NOMO-1 (cell line): Measurements from ENCODE around the gene EPHA6.

ENCODE experiments used
- DNase-seq, 2 experiments: peaks; one replicate each; lab custom pipeline; 2025; ENCODE audit not compliant: unreplicated experiment in 2 of 2; lab: John Stamatoyannopoulos, UW

EPHA6 gene

DNA sequence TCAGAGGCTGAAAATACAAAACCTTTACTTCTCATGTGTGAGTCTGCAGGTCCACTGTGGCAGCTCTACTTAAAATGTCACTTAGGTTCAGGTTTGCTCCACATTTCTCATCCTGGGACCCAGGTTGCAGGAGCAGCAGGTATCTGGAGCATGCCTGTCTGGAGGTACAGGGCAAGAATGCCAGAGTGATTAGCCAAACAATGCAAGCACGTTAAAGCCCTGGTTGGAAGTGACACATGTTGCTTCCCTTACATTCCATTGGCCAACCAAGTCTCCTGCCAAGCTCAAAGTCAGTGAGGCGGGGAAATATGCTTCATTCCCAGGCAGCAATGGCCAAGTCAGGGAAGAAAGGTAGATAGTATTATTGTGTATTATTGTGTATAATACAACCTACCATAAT lies 873.3 kb downstream of the EPHA6 start:
- DNase-seq, result no peak

DNA sequence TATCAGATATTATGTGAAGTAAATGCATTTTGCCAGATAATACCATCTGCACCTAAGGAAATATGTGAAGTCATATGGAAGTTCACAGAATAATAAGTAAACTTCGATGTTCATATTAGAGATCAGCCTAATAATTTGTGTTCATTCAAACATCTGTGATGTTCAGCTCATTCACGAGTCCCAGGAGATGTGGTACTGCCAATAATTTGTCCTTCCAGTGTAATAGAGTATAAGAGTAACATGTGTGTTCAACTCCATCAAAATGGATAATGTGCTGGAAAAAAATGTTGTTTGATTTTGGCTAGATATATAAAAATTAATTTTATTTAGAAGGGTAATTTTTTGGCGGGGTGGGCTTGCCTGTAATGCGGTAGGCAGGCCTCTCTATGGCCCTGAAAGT lies 874.7 kb downstream of the EPHA6 start:
- no peak for DNase-seq

DNA sequence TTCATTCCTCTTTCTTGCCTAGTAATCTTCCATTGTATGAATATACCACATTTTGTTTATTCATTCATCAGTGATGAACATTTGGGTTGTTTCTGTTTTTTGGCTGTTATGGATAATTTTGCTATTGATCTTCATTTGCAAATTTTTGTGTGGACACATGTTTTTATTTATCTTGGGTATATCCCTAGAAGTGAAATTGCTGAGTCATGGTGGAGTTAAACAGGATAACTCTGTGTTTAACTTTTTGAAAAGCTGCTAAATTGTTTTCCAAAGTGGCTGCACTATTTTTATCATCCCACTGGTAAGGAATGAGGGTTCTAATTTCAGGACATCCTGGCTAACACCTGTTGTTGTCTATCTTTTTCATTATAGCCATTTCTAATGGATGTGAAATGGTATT lies 875.6 kb downstream of the EPHA6 start:
- DNase-seq, result no peak

DNA sequence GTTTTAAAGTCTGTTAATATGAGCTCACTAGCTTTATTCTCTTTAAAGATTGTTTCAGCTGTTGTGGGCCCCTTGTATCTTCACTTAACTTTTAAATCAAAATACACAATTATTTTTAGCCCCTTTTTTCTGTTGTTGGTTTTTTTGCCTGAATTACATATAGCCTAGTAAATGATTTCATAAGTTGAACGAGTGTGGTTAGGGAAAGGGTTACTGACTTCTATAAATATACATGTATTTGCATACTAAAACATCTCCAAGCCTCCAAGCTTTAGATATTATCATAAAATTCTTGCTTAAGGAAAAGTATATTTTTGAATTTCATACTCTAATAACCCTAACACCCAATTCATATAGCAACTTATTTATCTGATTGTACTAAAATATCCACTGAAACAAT lies 877.0 kb downstream of the EPHA6 start:
- DNase-seq, result no peak

DNA sequence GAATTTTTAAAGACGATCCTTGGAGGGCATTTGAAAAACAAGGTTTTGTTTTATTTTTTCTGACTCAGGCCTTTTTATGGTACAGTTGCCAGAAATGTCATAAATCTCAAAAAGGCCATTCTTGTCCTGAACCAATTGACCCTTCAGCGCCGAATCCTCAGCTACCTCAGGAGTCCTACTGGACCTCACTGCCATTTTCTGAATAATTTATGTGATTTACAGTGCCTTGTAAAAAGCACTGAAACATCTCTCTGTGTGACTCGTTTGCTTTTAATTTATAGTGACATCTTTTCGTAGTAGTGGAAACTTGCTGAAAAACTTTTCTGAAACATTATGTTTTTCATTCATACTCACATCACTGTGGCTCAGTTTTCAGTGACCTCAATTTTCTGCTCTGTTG lies 878.0 kb downstream of the EPHA6 start:
- DNase-seq, result no peak

DNA sequence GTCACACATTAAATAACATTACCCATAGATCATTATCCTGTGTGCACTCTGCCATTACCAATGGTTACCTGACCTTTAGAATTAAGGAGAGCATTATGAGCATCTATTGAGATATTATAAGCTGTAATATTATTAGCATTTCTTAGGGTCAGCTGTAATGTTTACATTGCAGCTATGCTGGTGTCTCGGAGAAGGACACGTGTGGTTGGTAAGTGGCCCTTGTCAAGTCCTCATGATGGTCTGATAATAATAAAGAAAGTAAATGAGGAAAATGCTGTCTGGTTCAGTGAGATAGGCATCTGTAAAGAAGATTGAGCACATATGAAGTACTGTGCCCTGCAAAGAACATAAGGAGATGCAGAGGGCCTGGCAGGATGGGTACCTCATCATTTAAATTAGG lies 878.4 kb downstream of the EPHA6 start:
- no peak for DNase-seq

DNA sequence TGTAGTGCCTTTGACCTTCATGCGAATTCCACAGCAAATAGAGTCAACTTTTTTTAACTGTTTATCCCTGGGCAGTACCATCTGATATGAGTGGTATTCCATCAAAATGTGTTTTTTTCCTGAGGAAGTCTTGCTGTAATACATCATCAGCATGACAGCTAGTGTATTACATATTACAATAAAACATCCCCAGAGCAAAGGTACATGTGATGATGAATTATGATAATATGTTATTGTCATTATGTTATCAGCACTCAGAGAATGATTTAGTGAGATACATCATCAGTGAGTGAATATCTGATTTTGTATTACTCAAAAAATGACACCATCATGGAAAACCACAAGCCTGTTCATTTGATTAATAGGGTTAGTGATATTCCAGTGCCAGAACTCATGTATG lies 880.5 kb downstream of the EPHA6 start:
- DNase-seq, result no peak

DNA sequence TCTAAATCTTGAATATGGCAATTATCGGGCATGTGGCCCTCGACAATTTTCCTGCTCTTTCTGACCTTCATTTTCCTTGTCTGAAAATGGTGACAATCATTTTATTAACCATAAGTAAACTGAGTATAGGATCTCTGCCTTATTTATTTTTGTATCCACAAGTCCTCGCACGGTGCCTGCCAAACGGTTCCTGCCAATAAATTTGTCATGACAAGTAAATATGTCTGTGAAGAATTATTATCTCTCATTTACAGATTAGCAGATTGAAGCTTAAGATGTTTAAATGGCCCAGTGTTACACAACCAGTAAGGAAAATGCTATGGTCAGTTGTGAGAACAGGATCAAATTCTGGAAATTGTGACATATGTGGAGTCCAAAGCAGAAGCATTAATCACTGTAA lies 884.3 kb downstream of the EPHA6 start:
- no peak for DNase-seq

DNA sequence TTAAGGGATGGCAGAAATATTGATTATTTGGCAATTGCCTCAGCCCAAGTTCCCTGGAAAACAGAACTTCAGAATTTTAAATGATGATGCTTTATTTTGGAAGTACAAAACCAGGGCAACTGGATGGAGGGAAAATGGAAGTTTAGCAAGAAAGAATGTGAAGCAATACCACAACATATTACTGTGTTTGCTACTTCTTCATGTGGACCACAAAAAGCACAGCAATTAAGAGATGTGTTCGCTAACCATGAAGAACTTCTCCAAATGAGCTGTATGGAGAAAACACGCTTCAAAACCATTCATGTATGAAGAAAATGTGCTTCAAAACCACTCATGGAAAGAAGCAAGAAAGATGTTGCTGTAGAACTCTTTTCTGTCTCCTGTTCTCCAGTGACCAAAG lies 885.5 kb downstream of the EPHA6 start:
- no peak for DNase-seq

DNA sequence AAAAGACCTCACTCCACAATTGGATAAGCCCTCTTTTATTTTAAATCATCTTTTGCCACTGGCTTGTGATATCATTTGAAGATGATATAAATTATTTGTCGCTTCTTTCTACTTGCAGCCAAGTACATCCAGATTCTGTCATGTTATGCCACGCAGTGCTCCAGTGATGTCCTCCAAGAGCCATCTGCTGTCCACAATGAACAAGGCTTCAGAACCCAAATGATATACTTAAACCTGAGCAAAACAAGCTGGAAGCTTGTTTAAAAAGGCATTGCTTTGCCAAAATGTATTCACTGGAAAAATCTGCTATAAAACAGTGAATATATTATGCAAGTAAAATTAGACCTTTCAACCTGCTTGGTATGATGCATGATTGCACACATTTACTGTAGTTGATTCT lies 891.4 kb downstream of the EPHA6 start:
- no peak for DNase-seq

DNA sequence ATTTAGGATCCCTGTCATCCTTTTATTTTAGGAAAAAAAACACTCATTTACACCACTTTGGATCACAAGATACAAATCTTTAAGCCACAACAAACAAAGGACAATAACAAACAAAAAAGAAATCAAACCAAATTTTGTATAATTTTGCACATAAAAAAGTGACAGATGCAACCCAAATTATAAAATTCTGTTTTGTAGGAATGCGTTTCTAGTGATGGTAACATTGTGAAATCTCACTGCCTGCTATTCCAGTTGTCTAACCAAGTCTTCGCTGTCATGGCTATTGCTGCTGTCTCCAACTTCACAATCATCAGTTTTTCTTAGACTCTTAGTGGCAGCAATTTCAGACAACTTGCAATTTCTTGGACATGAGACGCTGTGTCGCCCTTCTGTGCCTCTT lies 891.8 kb downstream of the EPHA6 start:
- no peak for DNase-seq

DNA sequence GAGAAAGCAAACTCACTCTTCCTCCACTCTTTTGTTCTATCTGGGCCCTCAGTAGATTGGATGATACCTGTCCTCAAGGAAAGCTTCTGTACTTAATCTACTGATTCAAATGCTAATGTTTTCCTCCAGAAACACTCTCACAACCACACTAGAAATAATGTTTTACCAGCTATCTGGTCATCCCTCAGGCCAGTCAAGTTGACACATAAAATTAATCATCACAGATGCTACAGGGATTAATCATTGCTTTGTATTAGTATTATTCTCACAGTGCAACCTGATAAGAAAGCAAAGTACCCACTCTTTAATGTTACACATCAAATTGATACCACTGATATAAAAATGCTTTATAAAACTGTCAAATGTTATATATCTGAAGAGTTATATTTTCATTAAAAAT lies 897.3 kb downstream of the EPHA6 start:
- no peak for DNase-seq

DNA sequence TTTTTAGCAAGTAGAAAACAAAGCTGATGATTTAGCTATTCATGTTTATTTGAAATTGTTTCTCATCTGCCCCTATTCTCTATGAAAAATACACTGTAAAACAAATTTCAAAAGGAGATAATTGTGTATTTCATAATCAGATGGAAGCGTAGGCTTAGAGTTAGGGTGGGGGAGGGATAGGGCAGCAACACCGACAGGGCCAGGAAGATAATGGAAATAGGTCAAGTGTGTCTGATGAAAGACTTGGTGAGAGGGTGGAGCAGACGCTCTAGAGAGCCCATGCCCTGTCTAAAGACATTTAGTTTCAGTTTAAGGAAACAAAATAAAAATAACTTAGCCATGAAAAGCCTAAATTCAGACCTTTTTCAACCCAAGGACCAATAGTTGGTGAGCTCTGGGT lies 898.5 kb downstream of the EPHA6 start:
- no peak for DNase-seq

DNA sequence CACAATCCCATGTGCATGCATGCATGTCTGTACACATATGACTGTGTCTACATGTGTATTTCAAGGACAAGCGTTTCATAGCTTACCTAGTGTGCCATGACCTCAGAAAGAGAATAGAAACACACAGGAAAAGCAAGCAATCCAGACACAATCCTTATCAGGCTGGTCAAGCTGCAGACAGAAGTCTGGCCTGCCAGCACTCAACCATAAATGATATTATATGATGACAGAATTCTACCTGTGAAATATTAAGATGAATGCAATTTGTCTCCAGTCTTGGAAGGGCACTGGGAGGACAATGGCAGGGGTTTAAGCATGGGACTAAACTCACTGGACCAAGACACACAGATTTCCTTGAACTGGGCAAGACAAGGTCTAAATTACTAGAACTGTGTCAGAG lies 899.2 kb downstream of the EPHA6 start:
- no peak for DNase-seq

DNA sequence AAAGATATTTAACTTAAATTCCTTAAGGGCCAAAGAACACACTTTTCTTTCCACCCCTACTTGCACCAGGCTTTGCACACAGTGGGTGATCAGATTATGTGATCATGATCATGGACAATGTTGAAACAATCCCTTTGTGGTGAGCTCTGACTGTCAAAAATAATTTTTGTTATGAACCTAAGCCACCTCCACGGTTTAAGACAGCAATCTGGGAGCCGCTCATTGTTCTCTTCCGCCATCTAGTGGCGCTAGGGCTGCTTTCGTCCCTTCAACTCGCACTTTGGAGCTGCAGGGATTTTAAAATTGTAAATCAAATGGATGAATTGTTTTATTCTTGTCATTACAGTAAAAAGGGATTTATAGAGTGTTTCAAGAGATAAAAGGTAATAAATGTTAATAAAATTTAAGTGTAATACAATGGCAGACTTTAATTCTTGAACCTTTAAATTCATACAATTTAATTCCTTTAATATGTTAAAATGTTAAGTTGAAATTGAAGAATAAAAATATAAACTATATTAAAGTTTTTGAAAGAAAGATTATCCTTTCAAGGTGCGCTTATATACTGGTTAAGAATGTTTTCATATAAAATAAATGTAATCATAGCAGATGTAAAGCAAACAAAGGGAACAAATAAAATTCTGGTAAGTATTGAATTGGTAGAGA lies 904.9 kb downstream of the EPHA6 start:
- peak; percentile 56 to 62 for DNase-seq

DNA sequence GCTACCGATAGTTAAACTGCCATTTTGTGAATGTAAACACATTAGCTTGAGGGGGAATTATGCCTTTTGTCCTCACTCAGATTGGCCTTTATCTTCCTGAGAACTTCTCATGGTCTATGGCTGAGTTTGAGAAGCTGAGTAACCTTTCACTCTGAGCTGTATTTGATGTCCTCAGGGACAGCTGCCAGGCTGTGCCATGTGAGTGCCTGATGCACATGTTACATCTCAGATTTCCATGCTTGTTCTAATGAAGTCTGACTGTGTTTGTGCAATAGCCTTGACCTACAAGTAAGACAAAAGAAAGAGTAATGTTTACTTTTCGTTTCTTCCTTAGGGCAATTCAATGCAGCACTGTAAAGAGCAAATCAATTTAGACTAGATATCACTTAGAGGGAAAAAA lies 906.0 kb downstream of the EPHA6 start:
- no peak for DNase-seq

DNA sequence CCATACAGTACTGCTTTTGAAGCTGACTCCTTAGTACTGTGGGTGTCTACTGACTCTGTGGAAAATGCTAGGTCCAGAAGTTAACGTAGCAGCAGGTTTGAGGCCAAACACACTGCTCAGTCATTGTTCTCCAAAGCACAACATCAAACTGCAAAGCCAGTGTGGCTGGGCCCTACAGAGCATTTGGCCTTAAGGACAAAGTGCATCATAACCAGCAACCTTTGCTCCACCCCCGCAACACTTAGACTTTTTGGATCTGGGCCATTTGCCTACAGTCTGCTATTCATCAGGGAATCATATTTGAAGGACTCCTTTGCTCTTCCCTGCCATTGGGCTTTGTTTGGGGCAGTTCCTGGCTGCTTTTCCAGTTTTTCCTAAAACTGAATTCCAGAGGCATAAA lies 907.1 kb downstream of the EPHA6 start:
- DNase-seq, result no peak

DNA sequence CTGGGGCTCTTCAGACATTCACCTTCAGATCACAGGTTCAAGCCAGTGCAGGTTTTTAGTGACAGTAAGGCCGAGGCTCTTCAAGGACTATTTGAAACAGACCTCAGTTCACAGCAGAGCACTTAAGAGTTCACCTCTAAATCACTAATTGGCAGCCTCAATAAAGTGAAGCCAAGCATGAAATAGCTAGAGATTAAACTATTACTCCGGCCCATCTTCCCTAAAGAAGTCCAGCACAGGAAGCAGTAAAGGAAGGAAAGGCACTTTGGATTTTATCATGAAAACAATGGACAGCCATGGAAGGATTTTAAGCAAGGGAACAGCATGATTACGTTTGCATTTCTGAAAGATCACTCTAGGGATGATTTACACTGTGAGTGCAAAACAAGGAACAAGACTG lies 922.5 kb downstream of the EPHA6 start:
- no peak for DNase-seq

DNA sequence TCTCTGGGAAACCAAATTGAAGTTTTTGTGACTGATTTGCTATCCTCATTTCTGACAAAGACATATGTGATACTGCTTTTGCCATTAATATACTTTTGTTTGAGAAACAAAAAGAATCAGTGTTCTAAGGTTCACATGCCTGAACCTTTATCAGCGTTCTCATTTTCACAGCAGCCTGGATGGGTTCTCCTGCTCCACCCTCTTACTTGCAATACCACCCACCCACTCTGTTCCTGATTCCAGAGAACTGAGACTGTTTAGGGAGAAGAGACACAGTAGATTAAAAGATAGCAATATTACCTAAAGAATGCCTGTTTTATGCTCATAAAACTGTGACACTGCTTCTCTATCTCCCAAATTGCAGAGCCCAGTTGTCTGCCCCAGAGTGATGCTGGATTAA lies 924.4 kb downstream of the EPHA6 start:
- no peak for DNase-seq

DNA sequence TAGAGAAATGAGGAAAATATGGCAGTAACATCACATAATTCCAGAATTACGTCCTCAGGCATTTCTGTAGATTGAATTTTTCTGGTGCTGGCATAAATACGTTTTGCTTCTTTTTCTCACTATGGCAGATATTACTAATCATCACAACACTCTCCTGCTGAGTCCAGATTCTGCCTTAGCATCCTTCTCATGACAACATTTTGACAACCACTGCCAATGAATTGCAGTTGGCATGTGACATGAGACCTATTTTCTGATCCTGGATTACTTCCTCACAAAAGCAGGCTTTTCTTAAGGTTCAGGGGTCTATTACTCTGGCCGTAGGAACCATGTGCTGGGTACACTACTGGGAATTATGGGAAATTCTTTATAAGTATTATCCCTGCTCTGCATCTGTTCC lies 927.6 kb downstream of the EPHA6 start:
- DNase-seq, result no peak

DNA sequence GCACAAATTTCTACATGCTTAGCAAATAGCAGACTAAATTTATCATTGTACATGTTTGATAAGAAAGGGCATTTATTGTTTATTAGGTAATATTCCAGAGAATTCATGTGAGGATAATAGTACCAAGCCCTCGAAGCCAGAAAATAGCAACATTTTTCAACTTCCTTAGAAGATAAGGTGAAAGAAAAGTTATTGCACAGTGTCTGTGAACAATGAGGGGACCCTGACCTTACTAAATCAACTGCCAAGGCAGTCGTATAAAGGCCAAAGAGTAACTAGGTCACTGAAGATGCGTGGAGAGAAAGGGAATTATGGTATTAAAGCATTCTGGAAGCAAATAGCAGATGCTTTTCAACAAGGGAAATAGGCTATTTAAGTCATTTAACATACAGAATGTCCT lies 929.9 kb downstream of the EPHA6 start:
- no peak for DNase-seq

DNA sequence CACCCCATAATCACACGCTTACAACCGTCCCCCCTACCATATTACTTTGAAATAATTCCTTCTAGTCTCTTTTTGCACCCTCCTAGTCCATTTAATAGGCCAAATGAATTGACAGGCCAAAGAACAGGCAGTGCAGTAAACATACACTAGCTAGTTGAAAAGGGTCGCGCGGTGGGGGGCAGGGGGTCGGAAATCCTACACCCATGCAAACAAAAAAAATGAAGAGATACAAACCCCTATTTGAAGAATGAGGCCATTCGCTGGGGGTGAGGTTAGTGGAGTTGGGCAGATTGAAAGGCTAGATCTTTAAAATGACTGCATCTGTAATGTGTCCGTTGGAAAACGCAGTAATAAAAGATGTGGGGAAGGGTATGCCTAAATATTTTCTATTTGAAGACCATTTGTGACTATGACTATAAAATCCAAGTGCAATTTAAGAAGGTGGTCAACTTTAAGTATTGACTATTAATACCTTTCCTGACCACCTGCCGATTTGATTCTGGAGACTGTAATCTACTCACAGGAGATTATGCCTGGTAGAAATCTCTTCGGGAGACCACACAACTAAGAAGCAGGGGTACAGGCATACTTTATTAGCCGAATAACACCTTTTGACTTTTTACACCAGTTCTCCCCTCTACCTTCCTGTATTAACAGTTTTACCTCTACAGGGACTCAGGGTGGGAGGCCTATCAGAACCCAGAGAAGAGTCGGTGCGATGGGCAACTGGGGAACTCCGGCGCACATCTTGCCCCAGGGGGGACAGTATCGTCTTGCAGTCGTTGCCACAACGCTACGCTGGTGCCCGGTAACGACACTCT lies 949.4 kb downstream of the EPHA6 start:
- peak in 1 of 2 experiments; percentile 55 for DNase-seq
